ENCODE measurements around the gene MACO1.

DNA sequence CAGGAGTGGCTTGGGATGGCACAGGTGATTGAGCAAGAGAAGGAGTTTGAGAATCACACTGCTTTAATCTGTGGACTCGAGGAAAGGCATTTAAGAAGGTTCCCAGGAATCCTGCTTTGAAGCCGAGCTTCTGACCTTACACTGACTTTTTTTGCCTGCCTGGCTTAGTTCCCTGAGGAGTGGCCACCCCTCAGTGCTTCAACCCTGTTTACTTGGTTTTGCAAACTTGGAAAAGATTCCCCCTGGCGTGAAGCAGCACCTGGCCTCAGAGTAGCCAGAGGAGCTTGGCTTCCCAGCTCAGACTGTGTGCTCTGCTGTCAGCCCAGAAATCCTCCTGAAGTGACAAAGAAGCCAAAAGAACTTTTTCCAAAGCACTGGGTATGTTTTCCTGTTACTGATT, 64.3 kb downstream of the MACO1 start:
- no peak for TF ChIP-seq ZNF565 (CRISPR knock-in tag; conservative IDR thresholded peaks at IDR 0.05; ENCODE audit: low read depth)
- TF ChIP-seq ZFP30 (CRISPR knock-in tag; IDR thresholded peaks at IDR 0.05) = no peak
- TF ChIP-seq, protein P1, sequence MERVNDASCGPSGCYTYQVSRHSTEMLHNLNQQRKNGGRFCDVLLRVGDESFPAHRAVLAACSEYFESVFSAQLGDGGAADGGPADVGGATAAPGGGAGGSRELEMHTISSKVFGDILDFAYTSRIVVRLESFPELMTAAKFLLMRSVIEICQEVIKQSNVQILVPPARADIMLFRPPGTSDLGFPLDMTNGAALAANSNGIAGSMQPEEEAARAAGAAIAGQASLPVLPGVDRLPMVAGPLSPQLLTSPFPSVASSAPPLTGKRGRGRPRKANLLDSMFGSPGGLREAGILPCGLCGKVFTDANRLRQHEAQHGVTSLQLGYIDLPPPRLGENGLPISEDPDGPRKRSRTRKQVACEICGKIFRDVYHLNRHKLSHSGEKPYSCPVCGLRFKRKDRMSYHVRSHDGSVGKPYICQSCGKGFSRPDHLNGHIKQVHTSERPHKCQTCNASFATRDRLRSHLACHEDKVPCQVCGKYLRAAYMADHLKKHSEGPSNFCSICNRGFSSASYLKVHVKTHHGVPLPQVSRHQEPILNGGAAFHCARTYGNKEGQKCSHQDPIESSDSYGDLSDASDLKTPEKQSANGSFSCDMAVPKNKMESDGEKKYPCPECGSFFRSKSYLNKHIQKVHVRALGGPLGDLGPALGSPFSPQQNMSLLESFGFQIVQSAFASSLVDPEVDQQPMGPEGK (CRISPR knock-in tag; IDR thresholded peaks at IDR 0.05; ENCODE audit: borderline replicate concordance) = no peak
- TF ChIP-seq, protein P2, sequence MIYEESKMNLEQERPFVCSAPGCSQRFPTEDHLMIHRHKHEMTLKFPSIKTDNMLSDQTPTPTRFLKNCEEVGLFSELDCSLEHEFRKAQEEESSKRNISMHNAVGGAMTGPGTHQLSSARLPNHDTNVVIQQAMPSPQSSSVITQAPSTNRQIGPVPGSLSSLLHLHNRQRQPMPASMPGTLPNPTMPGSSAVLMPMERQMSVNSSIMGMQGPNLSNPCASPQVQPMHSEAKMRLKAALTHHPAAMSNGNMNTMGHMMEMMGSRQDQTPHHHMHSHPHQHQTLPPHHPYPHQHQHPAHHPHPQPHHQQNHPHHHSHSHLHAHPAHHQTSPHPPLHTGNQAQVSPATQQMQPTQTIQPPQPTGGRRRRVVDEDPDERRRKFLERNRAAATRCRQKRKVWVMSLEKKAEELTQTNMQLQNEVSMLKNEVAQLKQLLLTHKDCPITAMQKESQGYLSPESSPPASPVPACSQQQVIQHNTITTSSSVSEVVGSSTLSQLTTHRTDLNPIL (CRISPR knock-in tag; IDR thresholded peaks at IDR 0.05; ENCODE audit: low read depth) = no peak
- no peak for TF ChIP-seq CSRNP3 (CRISPR knock-in tag; IDR thresholded peaks at IDR 0.05)
- TF ChIP-seq TSHZ2 (CRISPR knock-in tag; IDR thresholded peaks at IDR 0.05) = no peak
- TF ChIP-seq ESRRG (CRISPR knock-in tag; IDR thresholded peaks at IDR 0.05) = no peak
- no peak for TF ChIP-seq ARNTL (CRISPR knock-in tag; IDR thresholded peaks at IDR 0.05; ENCODE audit: borderline replicate concordance, low read depth)
- no peak for TF ChIP-seq RARB (CRISPR knock-in tag; IDR thresholded peaks at IDR 0.05)
- TF ChIP-seq ZFP3 (CRISPR knock-in tag; IDR thresholded peaks at IDR 0.05) = no peak
- TF ChIP-seq TCF4 (CRISPR knock-in tag; IDR thresholded peaks at IDR 0.05; ENCODE audit: borderline replicate concordance) = no peak

Measured in SK-N-SH treated with all-trans-retinoic acid at 6 μM for 48 hours (cell line).